Naive thymus-derived CD8-positive, alpha-beta T cell (primary cell): Measurements from ENCODE around the gene PPP1R13L. TPM values are rescaled to one million over a fixed set of nuclear protein-coding genes. Genes with fewer than 3 reads are reported as not detected.

Source experiments
- ATAC-seq, 2 donors: fragments of 150-1000 bp; cut with Tn5 transposase in 1 of 2; sonication (Bioruptor Pico), chemical (Tn5 transposase) in 1 of 2; 1 replicate in 1 of 2; 2 replicates in 1 of 2; pipeline ENCODE4 v1.10.0; 2021; ENCODE audit warnings: mild to moderate bottlenecking in 2 of 2, moderate library complexity in 2 of 2
- POLR2A ChIA-PET: fragments of 350-600 bp; sonication (Branson Sonifier 250); formaldehyde crosslinking; loops from one replicate; lab custom pipeline; 2021; ENCODE audit warnings: antibody characterized with exemption; lab: Charles Lee
- DNase-seq, 10 donors: peaks; one replicate each; pipeline versions ENCODE4 v3.0.0 to v3.0.0-alpha.2; 2020 to 2022
- H3K27ac Mint-ChIP-seq, 10 donors: one replicate each; pipeline ENCODE4 v1.8.0; 2020 to 2022; ENCODE audit warnings: mild to moderate bottlenecking in 10 of 10, mixed read lengths in 10 of 10, moderate library complexity in 4 of 10, inconsistent platforms in 1 of 10
- H3K27me3 Mint-ChIP-seq, 5 donors: one replicate each; pipeline ENCODE4 v1.8.0; 2021 to 2022; ENCODE audit warnings: mixed read lengths in 5 of 5
- H3K36me3 Mint-ChIP-seq, 3 donors: one replicate each; pipeline ENCODE4 v1.8.0; 2020 to 2022; ENCODE audit warnings: mixed read lengths in 3 of 3, mild to moderate bottlenecking in 2 of 3, inconsistent platforms in 1 of 3
- H3K4me1 Mint-ChIP-seq, 4 donors: one replicate each; pipeline ENCODE4 v1.8.0; 2021 to 2022; ENCODE audit warnings: mixed read lengths in 4 of 4
- H3K4me3 Mint-ChIP-seq, 10 donors: one replicate each; pipeline ENCODE4 v1.8.0; 2020 to 2022; ENCODE audit warnings: mild to moderate bottlenecking in 10 of 10, mixed read lengths in 10 of 10, moderate library complexity in 6 of 10, inconsistent platforms in 1 of 10
- H3K9me3 Mint-ChIP-seq, 9 donors: one replicate each; pipeline ENCODE4 v1.8.0; 2020 to 2022; ENCODE audit warnings: mixed read lengths in 9 of 9, mild to moderate bottlenecking in 3 of 9, inconsistent platforms in 1 of 9, moderate library complexity in 1 of 9
- microRNA-seq: library from miRNA; unstranded; fragments of <30 nt; microRNA quantifications from one replicate; pipeline ENCODE4 v1.2.0, GENCODE V29; 2022; ENCODE audit warnings: borderline microRNAs expressed
- polyA plus RNA-seq, 3 donors: library from polyadenylated mRNA; unstranded; fragments of 300-500 nt; fragmentation: Illumina TruSeq; gene quantifications; one replicate each; pipeline ENCODE4 v1.2.3, GENCODE V29; 2021
- total RNA-seq, 8 experiments: library from RNA in 2 of 8; stranded (reverse) in 2 of 8; gene quantifications; one replicate each; pipeline ENCODE4 v1.2.3 and lab custom pipeline; 2021 to 2026

PPP1R13L gene
- total and polyA plus RNA-seq, 5 experiments from 2014 or later: 0.64 to 13.2 (median 2.5) TPM

GRCh38 chr19:45333609-45334303 is 71.1 kb downstream of the PPP1R13L start:
- no peaks in the 10 kb centered on the region for H3K36me3 Mint-ChIP-seq
- DNase-seq: no peak
- peaks cover 0 to 4% (median 4%) of the 10 kb centered on the region in 4 donors for H3K4me1 Mint-ChIP-seq
- peaks cover 0 to 30% (median 9%) of the 10 kb centered on the region in 5 donors for H3K27me3 Mint-ChIP-seq
- H3K27ac Mint-ChIP-seq: no peak overlapping the region
- peaks cover 0 to 2% (median 0%) of the 10 kb centered on the region in 9 donors for H3K9me3 Mint-ChIP-seq
- POLR2A ChIA-PET: no interaction called here
- H3K4me3 Mint-ChIP-seq: no peak overlapping the region
- ATAC-seq: no peak

- peaks cover 0 to 4% (median 0%) of the 10 kb centered on the region in 9 donors for H3K9me3 Mint-ChIP-seq
Measured at GRCh38 chr19:45331411-45331810, 73.5 kb downstream of the PPP1R13L start.

More at GRCh38 chr19:45331411-45331810, 73.5 kb downstream of the PPP1R13L start:
- H3K4me3 Mint-ChIP-seq: no peak overlapping the region
- peaks cover 0 to 27% (median 4%) of the 10 kb centered on the region in 5 donors for H3K27me3 Mint-ChIP-seq
- ATAC-seq (no peak), DNase-seq (no peak)
- peaks cover 0 to 2% (median 0%) of the 10 kb centered on the region in 4 donors for H3K4me1 Mint-ChIP-seq
- no peak overlapping the region for H3K27ac Mint-ChIP-seq
- H3K36me3 Mint-ChIP-seq: no peaks in the 10 kb centered on the region
- POLR2A ChIA-PET: no interaction called here

Small RNA genes lying within 50 kb of the gene (microRNA-seq; reads per million reads assigned to microRNA genes)
- gene MIR6088: not detected

Other genes starting within 250 kb of the PPP1R13L start
- gene NKPD1, start 244.1 kb downstream of the PPP1R13L start, total RNA-seq: 1 to 10 TPM in 1 of 2 experiments, under 1 TPM in 1; 0.85 to 1.0 TPM
- under 1 TPM; 0.17 to 0.47 (median 0.43) TPM for gene NKPD1, start 244.1 kb downstream of the PPP1R13L start, polyA plus RNA-seq
- gene TRAPPC6A, start 226.8 kb downstream of the PPP1R13L start, total RNA-seq: 10 to 100 TPM; 48.5 to 51.0 TPM
- gene TRAPPC6A, start 226.8 kb downstream of the PPP1R13L start, polyA plus RNA-seq: 100 to 1,000 TPM; 149 to 193 (median 183) TPM
- 10 to 100 TPM; 21.2 to 22.5 TPM for gene BLOC1S3, start 226.3 kb downstream of the PPP1R13L start, total RNA-seq
- 10 to 100 TPM in 1 of 3 donors, 1 to 10 TPM in 2; 8.4 to 14.4 (median 9.7) TPM for gene BLOC1S3, start 226.3 kb downstream of the PPP1R13L start, polyA plus RNA-seq
- gene EXOC3L2, start 159.7 kb downstream of the PPP1R13L start, total RNA-seq: not detected
- not detected for gene EXOC3L2, start 159.7 kb downstream of the PPP1R13L start, polyA plus RNA-seq
- 10 to 100 TPM; 19.6 to 24.9 TPM for gene MARK4, start 153.8 kb downstream of the PPP1R13L start, total RNA-seq
- under 1 TPM; 0.79 to 0.95 (median 0.91) TPM for gene MARK4, start 153.8 kb downstream of the PPP1R13L start, polyA plus RNA-seq
- not detected for gene CKM, start 82.2 kb downstream of the PPP1R13L start, total RNA-seq
- not detected for gene CKM, start 82.2 kb downstream of the PPP1R13L start, polyA plus RNA-seq
- gene KLC3, start 64.3 kb downstream of the PPP1R13L start, total RNA-seq: not detected
- gene KLC3, start 64.3 kb downstream of the PPP1R13L start, polyA plus RNA-seq: not detected
- gene ERCC2, start 34.5 kb downstream of the PPP1R13L start, total RNA-seq: 10 to 100 TPM; 21.5 to 23.7 TPM
- gene ERCC2, start 34.5 kb downstream of the PPP1R13L start, polyA plus RNA-seq: 1 to 10 TPM; 3.7 to 7.6 (median 7.0) TPM
- 1 to 10 TPM; 3.3 to 3.4 TPM for gene POLR1G, start 1.6 kb upstream of the PPP1R13L start, total RNA-seq
- gene POLR1G, start 1.6 kb upstream of the PPP1R13L start, polyA plus RNA-seq: 1 to 10 TPM; 2.4 to 7.4 (median 4.4) TPM
- gene ERCC1, start 18.8 kb upstream of the PPP1R13L start, total RNA-seq: 10 to 100 TPM; 59.2 to 61.0 TPM
- gene ERCC1, start 18.8 kb upstream of the PPP1R13L start, polyA plus RNA-seq: 10 to 100 TPM; 32.2 to 38.6 (median 33.7) TPM
- gene FOSB, start 62.9 kb upstream of the PPP1R13L start, total RNA-seq: 1 to 10 TPM; 3.5 TPM
- 10 to 100 TPM; 10.2 to 11.4 (median 11.0) TPM for gene FOSB, start 62.9 kb upstream of the PPP1R13L start, polyA plus RNA-seq
- 1 to 10 TPM; 1.0 to 1.8 TPM for gene RTN2, start 92.0 kb upstream of the PPP1R13L start, total RNA-seq
- gene RTN2, start 92.0 kb upstream of the PPP1R13L start, polyA plus RNA-seq: under 1 TPM in 2 of 3 donors, not detected in 1; 0.27 to 0.41 TPM
- gene PPM1N, start 93.4 kb upstream of the PPP1R13L start, total RNA-seq: 10 to 100 TPM; 12.4 to 15.6 TPM
- 1 to 10 TPM; 7.2 to 8.7 (median 7.7) TPM for gene PPM1N, start 93.4 kb upstream of the PPP1R13L start, polyA plus RNA-seq
- gene VASP, start 102.4 kb upstream of the PPP1R13L start, total RNA-seq: 10 to 100 TPM; 72.0 to 72.1 TPM
- gene VASP, start 102.4 kb upstream of the PPP1R13L start, polyA plus RNA-seq: 10 to 100 TPM; 39.9 to 49.6 (median 49.0) TPM
- gene OPA3, start 179.7 kb upstream of the PPP1R13L start, total RNA-seq: 10 to 100 TPM in 1 of 2 experiments, 1 to 10 TPM in 1; 8.8 to 10.6 TPM
- gene OPA3, start 179.7 kb upstream of the PPP1R13L start, polyA plus RNA-seq: 10 to 100 TPM in 2 of 3 donors, 1 to 10 TPM in 1; 7.5 to 25.3 (median 13.2) TPM
- gene GPR4, start 197.1 kb upstream of the PPP1R13L start, total RNA-seq: not detected
- gene GPR4, start 197.1 kb upstream of the PPP1R13L start, polyA plus RNA-seq: not detected
- 10 to 100 TPM; 52.1 to 56.8 TPM for gene EML2, start 234.3 kb upstream of the PPP1R13L start, total RNA-seq
- gene EML2, start 234.3 kb upstream of the PPP1R13L start, polyA plus RNA-seq: 10 to 100 TPM in 2 of 3 donors, 1 to 10 TPM in 1; 8.8 to 17.8 (median 11.5) TPM